HG03103 (cell line): ENCODE results near the gene ROGDI.
A peak's percentile ranks its signal among the peaks of the same experiment; 100 is the strongest.

Source experiments
- ATAC-seq: cut with Tn5 transposase; IDR thresholded peaks from one replicate; pipeline ENCODE4 v1.9.1; 2021; ENCODE audit warnings: low read depth; ENCODE audit not compliant: unreplicated experiment

The ROGDI gene, protein sequence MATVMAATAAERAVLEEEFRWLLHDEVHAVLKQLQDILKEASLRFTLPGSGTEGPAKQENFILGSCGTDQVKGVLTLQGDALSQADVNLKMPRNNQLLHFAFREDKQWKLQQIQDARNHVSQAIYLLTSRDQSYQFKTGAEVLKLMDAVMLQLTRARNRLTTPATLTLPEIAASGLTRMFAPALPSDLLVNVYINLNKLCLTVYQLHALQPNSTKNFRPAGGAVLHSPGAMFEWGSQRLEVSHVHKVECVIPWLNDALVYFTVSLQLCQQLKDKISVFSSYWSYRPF

GRCh38 chr16:4801962-4802658, at the start of gene ROGDI:
Gene ROGDI (minus strand): TSS chr16:4802633. CDS start chr16:4802571, 62 bp downstream.
- ATAC-seq, result peak; percentile 52

DNA sequence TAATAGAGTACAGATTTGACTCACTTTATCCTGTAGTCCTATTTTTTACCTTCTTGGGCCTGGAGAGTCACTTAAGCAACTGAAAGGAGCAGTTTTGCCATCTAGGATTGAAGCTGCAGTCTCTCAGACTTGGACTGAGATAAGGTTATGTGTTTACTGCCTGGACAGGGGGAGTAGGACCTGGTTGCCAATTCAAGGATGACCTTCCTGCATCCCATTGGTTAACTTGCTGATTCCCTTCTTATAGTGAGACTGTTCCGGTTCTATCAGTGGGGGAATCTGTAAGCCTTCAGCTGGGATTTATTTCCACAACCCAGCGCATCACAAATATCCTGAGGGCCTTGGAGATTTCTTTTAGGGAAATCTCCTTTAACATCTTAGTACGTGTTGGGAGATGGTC, 47.8 kb upstream of the ROGDI start:
- ATAC-seq, result no peak

- ATAC-seq, result peak; percentile 6
These were observed 45.5 kb upstream of the ROGDI start for GRCh38 chr16:4847774-4848587.

- ATAC-seq, result peak; percentile 85
These were observed 44.7 kb upstream of the ROGDI start, which contains the start of the genes GLYR1 and UBN1 for GRCh38 chr16:4846901-4847773. Gene GLYR1 (minus strand): TSS chr16:4847288. CDS start chr16:4847265, 23 bp downstream. Gene UBN1 (plus strand): TSS chr16:4847481. CDS start chr16:4852918, 5,437 bp downstream.

DNA sequence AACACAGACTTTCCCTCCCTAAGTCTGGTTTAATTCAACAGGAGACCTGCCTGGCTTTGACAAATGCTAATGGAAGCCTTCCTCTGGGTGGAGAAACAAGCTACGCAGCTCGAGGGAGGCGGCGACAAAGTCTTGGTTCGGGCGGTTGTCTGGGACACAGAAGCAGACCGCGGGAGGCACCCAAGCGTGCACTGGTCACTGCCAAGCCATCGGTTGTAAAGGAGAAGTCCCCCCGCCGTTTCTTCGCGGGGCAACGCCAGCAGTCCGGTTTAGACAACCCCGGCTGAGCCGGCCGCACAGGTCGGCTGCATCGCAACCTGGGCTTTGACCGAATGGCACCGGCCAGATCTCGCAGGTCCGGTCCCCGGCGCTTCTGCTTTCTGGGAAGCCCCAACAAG, 44.1 kb upstream of the ROGDI start:
- peak; percentile 23 for ATAC-seq

- ATAC-seq, result no peak
These were observed 38.6 kb upstream of the ROGDI start for GRCh38 chr16:4840984-4841383.

GRCh38 chr16:4839942-4840341, 37.5 kb upstream of the ROGDI start:
- no peak for ATAC-seq

DNA sequence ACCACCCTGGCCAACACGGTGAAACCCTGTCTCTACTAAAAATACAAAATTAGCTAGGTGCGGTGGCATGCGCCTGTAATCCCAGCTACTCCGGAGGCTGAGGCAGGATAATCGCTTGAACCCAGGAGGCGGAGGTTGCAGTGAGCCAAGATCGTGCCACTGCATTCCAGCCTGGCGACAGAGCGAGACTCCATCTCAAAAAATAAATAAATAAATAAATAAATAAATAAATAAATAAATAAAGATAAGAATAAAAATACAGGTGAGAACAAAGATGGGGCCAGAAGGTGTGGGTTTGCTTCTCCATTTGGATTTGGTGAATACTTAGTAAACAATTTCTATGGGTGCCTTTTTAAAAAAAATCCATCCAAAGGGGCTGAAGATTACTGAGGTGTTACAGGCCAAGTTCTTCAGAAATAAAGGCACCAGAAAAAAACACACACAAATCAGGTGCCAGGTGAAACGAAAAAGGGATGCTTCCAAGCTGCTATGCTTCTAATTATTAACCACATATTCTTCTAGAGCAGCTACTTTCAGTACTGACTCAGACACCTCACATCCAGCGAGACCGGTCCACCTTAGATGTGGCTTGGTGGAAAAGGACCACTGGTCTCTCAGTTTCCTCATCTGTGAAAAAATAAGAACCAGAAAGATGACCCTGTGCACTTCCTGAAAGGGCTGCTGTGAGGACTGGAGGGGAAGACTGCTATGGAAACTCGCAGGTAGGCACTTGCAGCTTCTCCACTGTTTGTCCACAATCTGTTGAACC, 35.5 kb upstream of the ROGDI start:
- no peak for ATAC-seq

DNA sequence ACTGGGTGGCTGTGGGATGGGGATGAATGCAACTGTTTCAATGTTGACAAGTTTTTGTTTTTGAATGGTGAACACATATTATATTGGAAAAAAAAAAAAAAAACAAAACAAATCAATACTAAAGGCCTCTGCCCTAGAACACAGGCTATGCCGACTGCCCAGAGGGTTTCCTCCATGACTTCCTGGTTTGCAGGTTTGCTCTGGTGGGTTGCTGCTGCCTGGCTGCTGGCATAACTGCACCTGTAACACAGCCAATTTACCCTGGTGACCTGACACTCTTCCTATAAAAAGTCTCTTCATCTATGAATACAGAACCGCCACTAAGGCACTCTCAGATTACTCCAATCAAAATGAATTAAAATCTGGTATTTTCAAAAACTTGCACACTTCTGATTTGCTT, 34.3 kb upstream of the ROGDI start:
- no peak for ATAC-seq

DNA sequence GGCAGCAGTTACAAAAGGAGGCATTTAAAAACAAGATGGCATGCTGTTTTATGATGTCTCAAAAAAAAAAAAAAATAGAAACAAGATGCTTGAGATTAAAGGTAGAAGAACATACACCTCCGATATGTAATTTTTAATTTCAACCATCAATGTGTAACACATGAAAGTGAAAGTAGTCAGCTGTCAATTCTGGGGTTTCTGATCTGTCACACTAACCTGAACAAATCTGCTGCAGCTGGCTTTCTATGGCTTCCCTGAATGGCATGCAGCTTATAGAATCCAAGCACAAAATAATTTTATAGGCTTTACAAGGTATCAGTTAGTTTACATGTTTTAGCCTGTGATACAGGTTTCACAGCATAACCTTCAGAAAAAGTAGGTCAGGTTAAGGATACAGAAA, 31.2 kb upstream of the ROGDI start:
- ATAC-seq, result no peak

GRCh38 chr16:4832698-4833343, 30.4 kb upstream of the ROGDI start:
- no peak for ATAC-seq

- ATAC-seq, result no peak
These were observed 29.2 kb upstream of the ROGDI start for GRCh38 chr16:4831616-4832015.

- ATAC-seq, result no peak
These were observed 28.0 kb upstream of the ROGDI start for GRCh38 chr16:4830408-4830807.

- no peak for ATAC-seq
These were observed 26.3 kb upstream of the ROGDI start for GRCh38 chr16:4828567-4829321.

GRCh38 chr16:4826980-4827379, 24.5 kb upstream of the ROGDI start:
- ATAC-seq, result no peak

GRCh38 chr16:4826526-4826925, 24.1 kb upstream of the ROGDI start:
- ATAC-seq, result no peak

GRCh38 chr16:4825196-4825595, 22.8 kb upstream of the ROGDI start:
- no peak for ATAC-seq

DNA sequence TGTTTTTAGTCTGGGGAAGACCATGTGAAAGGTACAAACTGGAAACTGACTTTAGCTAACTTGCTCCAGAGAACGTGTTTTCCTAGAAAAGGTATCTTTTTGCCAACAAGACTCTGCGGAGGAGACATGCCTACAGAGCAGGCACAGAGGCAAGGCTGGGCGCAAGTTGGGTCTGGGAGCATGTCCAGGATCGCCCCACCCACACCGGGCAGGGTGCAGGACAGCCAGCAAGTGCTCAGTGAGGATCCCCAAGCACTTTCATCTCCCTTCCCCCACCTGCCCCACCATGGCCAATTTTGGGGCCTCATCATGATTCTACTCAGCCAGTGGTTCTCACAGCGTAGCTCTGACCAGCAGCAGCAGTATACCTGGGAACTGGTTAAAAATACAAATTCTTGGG, 18.2 kb upstream of the ROGDI start:
- ATAC-seq, result no peak
